Stomach (tissue), 9 donors: Measurements from ENCODE around the gene CHMP2A. TPM values are rescaled to one million over a fixed set of nuclear protein-coding genes. Genes with fewer than 3 reads are reported as not detected.
"Not testable (repeated sequence)": the region's sequence is repeated elsewhere in the genome, so short reads cannot be mapped to it uniquely, and the experiment has no call there.

Experiments
- DNase-seq, 2 donors: peaks; one replicate each; pipeline versions ENCODE4 v3.0.0 to v3.0.0-alpha.2; 2013 to 2019
- H3K27ac ChIP-seq, 5 donors: fragments of 200-600 bp in 4 of 5; sonication (generic) in 4 of 5; one replicate each; pipeline ENCODE4 v1.5.1; 2013 to 2019; ENCODE audit warnings: mild to moderate bottlenecking in 1 of 5, moderate library complexity in 1 of 5
- H3K27me3 ChIP-seq, 3 donors: fragments of 200-600 bp; sonication (generic); one replicate each; pipeline ENCODE4 v1.5.1; 2017 to 2019; ENCODE audit warnings: mixed run types in 1 of 3
- H3K36me3 ChIP-seq, 4 donors: fragments of 200-600 bp; sonication (generic); 1 replicate in 3 of 4; 2 replicates in 1 of 4; pipeline ENCODE4 v1.5.1; 2016 to 2019
- H3K4me1 ChIP-seq, 4 donors: fragments of 200-600 bp; sonication (generic); one replicate each; pipeline ENCODE4 v1.5.1; 2016 to 2019
- H3K4me3 ChIP-seq, 4 donors: fragments of 200-600 bp; sonication (generic) in 3 of 4; one replicate each; pipeline ENCODE4 v1.5.1; 2016 to 2019; ENCODE audit warnings: mild to moderate bottlenecking in 1 of 4
- H3K9me3 ChIP-seq, 4 donors: fragments of 200-600 bp; sonication (generic); one replicate each; pipeline ENCODE4 v1.5.1; 2016 to 2019
- CTCF ChIP-seq, 7 experiments: fragments of 450-650 bp in 4 of 7; fragments of 200-600 bp in 3 of 7; sonication (generic) in 3 of 7; IDR thresholded peaks; one replicate each; pipeline ENCODE4 v1.5.1; 2016 to 2019; ENCODE audit warnings: antibody characterized with exemption in 7 of 7, control low read depth in 2 of 7, mild to moderate bottlenecking in 1 of 7
- EP300 ChIP-seq: sonication (generic); formaldehyde crosslinking; IDR thresholded peaks from one replicate; pipeline ENCODE4 v1.6.1; 2017; ENCODE audit warnings: antibody characterized with exemption
- POLR2A ChIP-seq, 4 donors: fragments of 450-650 bp; IDR thresholded peaks; one replicate each; pipeline ENCODE4 v1.6.1; 2016; ENCODE audit warnings: antibody characterized with exemption in 4 of 4, control low read depth in 2 of 4, mild to moderate bottlenecking in 1 of 4, moderate library complexity in 1 of 4
- POLR2AphosphoS5 ChIP-seq, 3 donors: sonication (generic); formaldehyde crosslinking; IDR thresholded peaks; one replicate each; pipeline ENCODE4 v1.6.1; 2016; ENCODE audit warnings: antibody characterized with exemption in 3 of 3
- WGBS, 5 donors: extraction: QIAGEN DNeasy Blood & Tissue Kit in 3 of 5; methylation state at CpG; one replicate each; pipeline versions ENCODE4 v1.1.5 to v1.1.7; 2013 to 2018; 5-methylcytosine and 5-hydroxymethylcytosine counted together
- intact Hi-C: fragments of 100-400 bp; cut with DNase I; formaldehyde crosslinking; loops from one replicate; pipeline ENCODE4 v1.15.1; 2023; ENCODE audit warnings: low total_unique reads
- polyA plus RNA-seq, 3 donors: library from polyadenylated mRNA; stranded (reverse); fragments of 200-250 nt; gene quantifications; one replicate each; pipeline ENCODE4 v1.2.3, GENCODE V29; 2013
- total RNA-seq, 5 donors: library from RNA; depleted of rRNA; stranded (reverse); fragments of >200 nt; gene quantifications; one replicate each; pipeline versions ENCODE4 v1.1.0 to v1.2.3, GENCODE V29; 2014 to 2016
- donor health status: healthy with polysubstance abuse.
- donor health status: Bipolar disorder and iron deficiency.
- donor health status: healthy.

Gene CHMP2A
- total and polyA plus RNA-seq, 8 donors: 55.8 to 338 (median 168) TPM

- Histone ChIP-seq H3K27ac (peak within 1 kb of the TSS; percentile 93 to 99 (median 96)), H3K4me3 (peak within 1 kb of the TSS; percentile 90 to 100 (median 96)), H3K9me3 (no peaks in the 10 kb centered on the region), H3K36me3 (peaks cover 25 to 35% (median 28%) of the 10 kb centered on the region in 4 donors), H3K4me1 (peaks cover 23 to 44% (median 40%) of the 10 kb centered on the region in 4 donors), H3K27me3 (peaks cover 0 to 28% (median 0%) of the 10 kb centered on the region in 3 donors)
- intact Hi-C loops: no loop called here
- DNase-seq: peak; percentile 99 to 100
- TF ChIP-seq POLR2AphosphoS5 (IDR thresholded peaks at IDR 0.05): peak; percentile 86 to 96 (median 94)
- no peak for TF ChIP-seq EP300
- TF ChIP-seq POLR2A (IDR thresholded peaks at IDR 0.05): peak in 2 of 4 donors; percentile 72 to 90
- peak in 1 of 7 experiments; percentile 8 for TF ChIP-seq CTCF (IDR thresholded peaks at IDR 0.05)
- WGBS, 5 donors: 0 to 1% (median 0%) methylated on average over 44 to 73 of the region's 73 CpGs
These were observed 10.9 kb downstream of the CHMP2A start, which contains the start of gene TRIM28 for GRCh38 chr19:58543826-58544590. Gene TRIM28, plus strand, starts transcription at chr19:58544064. Its CDS starts 694 bp downstream, at chr19:58544758.

DNA sequence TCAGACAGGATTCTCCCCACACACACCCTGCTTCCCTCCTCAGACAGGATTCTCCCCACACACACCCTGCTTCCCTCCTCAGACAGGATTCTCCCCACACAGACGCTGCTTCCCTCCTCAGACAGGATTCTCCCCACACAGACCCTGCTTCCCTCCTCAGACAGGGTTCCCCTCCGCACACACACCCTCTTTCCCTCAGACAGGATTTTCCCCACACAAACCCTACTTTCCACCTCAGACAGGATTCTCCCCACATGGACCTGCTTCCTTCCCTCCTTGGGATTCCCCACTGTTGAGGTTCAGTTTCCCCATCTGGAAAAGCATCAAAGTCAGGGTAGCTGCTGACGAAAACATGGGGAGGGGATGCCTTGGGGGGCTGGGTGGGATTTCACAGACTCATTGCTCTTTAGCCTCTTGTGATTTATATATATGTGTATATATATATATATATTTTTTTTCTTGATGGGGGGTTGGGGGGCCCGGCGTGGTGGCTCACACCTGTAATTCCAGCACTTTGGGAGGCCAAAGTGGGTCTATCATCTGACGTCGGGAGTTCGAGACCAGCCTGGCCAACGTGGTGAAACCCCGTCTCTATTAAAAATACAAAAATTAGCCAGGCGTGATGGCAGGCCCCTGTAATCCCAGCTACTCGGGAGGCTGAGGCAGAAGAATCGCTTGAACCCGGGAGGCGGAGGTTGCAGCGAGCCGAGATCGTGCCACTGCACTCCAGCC is 12.1 kb downstream of the CHMP2A start:
- H3K4me1 ChIP-seq: peaks cover 29 to 47% (median 45%) of the 10 kb centered on the region in 4 donors
- H3K27me3 ChIP-seq: peaks cover 4 to 40% (median 9%) of the 10 kb centered on the region in 3 donors
- DNase-seq, intact Hi-C loops, H3K9me3 ChIP-seq: not testable (repeated sequence)
- H3K4me3 ChIP-seq: peak overlapping the region; percentile 90 to 100 (median 96)
- peak overlapping the region; percentile 93 to 99 (median 96) for H3K27ac ChIP-seq
- H3K36me3 ChIP-seq: peaks cover 13 to 23% (median 16%) of the 10 kb centered on the region in 4 donors
- 75 to 82% (median 79%) methylated on average over 18 of the region's 18 CpGs for WGBS, 5 donors

DNA sequence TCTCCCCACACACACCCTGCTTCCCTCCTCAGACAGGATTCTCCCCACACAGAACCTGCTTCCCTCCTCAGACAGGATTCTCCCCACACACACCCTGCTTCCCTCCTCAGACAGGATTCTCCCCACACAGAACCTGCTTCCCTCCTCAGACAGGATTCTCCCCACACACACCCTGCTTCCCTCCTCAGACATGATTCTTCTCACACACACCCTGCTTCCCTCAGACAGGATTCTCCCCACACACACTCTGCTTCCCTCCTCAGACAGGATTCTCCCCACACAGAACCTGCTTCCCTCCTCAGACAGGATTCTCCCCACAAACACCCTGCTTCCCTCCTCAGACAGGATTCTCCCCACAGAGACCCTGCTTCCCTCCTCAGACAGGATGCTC is 15.7 kb downstream of the CHMP2A start:
- H3K36me3 ChIP-seq, H3K9me3 ChIP-seq, H3K27ac ChIP-seq, intact Hi-C loops, DNase-seq, H3K4me3 ChIP-seq: not testable (repeated sequence)
- H3K27me3 ChIP-seq: peaks cover 4 to 52% (median 9%) of the 10 kb centered on the region in 3 donors
- peaks cover 5 to 21% (median 19%) of the 10 kb centered on the region in 4 donors for H3K4me1 ChIP-seq

DNA sequence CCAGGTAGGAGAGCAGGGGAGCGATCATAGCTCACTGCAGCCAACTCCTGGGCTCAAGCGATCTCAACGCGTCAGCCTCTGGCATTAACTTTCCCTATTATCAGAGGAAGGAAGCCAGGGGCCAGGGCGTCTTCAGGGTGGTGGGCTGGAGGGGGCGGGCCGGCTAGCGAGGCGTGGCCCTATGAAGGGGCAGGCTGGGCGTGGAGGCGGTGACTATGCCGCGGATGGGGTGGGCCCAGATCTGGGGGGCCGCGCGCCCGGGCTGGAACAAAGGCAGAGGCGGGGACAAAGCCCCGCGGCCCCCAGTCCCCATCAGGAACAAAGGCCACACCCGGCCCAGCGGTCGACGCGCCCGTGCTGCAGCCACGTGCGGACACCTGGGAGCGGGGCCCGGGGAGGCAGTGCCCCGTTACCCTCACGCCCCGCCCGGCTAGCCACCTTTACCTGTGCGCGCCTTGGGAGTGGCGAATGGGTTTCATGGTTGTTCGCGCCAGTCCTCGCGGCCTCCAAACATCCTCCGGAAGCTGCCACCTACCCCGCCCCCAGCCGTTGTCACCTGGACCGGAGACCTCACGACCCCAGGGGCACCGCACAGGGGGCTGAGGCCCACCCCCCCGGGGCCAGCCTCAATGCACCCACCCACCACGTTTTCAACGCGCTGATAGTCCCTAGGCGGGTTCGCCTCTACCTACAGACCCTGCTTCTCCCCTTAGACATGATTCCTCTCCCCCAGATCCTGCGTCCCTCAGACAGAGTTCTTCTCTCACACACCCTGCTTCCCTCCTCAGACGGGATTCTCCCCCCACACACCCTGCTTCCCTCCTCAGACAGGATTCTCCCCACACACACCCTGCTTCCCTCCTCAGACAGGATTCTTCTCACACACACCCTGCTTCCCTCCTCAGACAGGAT is 16.4 kb downstream of the CHMP2A start:
- peaks cover 5 to 19% (median 17%) of the 10 kb centered on the region in 4 donors for H3K4me1 ChIP-seq
- 1 to 4% (median 3%) methylated on average over 18 to 55 of the region's 55 CpGs for WGBS, 5 donors
- H3K9me3 ChIP-seq: no peaks in the 10 kb centered on the region
- peak; percentile 47 to 95 for DNase-seq
- TF ChIP-seq EP300 (no peak), POLR2AphosphoS5 (IDR thresholded peaks at IDR 0.05) (no peak), CTCF (IDR thresholded peaks at IDR 0.05) (no peak), POLR2A (IDR thresholded peaks at IDR 0.05) (no peak)
- H3K27me3 ChIP-seq: peaks cover 4 to 52% (median 9%) of the 10 kb centered on the region in 3 donors
- H3K4me3 ChIP-seq: peak overlapping the region; percentile 30 to 54 (median 40)
- peak overlapping the region in 3 of 5 donors; percentile 33 to 56 (median 51) for H3K27ac ChIP-seq
- intact Hi-C loops: no loop called here
- no peaks in the 10 kb centered on the region for H3K36me3 ChIP-seq
